Common myeloid progenitor, CD34-positive (primary cell): Measurements from ENCODE around the gene USH2A.

Source experiments
- CTCF ChIA-PET: fragments of 350-600 bp; sonication (Branson Sonifier 250); formaldehyde crosslinking; loops from one replicate; lab custom pipeline; 2021; ENCODE audit warnings: antibody characterized with exemption; lab: Charles Lee
- POLR2A ChIA-PET: fragments of 350-600 bp; sonication (Branson Sonifier 250); formaldehyde crosslinking; loops from one replicate; lab custom pipeline; 2021; ENCODE audit warnings: antibody characterized with exemption; lab: Charles Lee
- DNase-seq, 3 donors: peaks; one replicate each; pipeline versions ENCODE4 v3.0.0 to v3.0.0-alpha.2; 2013
- H3K27ac ChIP-seq, 2 experiments: 1 replicate in 1 of 2; 2 replicates in 1 of 2; pipeline ENCODE4 v1.7.0; 2013; ENCODE audit warnings: inconsistent platforms in 2 of 2, low read length in 2 of 2, mild to moderate bottlenecking in 2 of 2, low read depth in 1 of 2, moderate library complexity in 1 of 2; ENCODE audit not compliant: severe bottlenecking in 2 of 2, insufficient read depth in 1 of 2, poor library complexity in 1 of 2
- H3K27me3 ChIP-seq, 5 experiments: replicated peaks in 2 of 5; 1 replicate in 3 of 5; 2 replicates in 2 of 5; pipeline versions ENCODE4 v1.6.1 to v1.7.0; 2013; ENCODE audit warnings: low read length in 4 of 5, mild to moderate bottlenecking in 2 of 5, moderate library complexity in 2 of 5, inconsistent platforms in 1 of 5; ENCODE audit not compliant: insufficient read depth in 5 of 5, control insufficient read depth in 4 of 5
- H3K36me3 ChIP-seq, 4 experiments: 1 replicate in 2 of 4; 2 replicates in 2 of 4; pipeline versions ENCODE4 v1.6.1 to v1.7.0; 2013; ENCODE audit warnings: low read length in 3 of 4, control low read depth in 1 of 4, mild to moderate bottlenecking in 1 of 4; ENCODE audit not compliant: control insufficient read depth in 4 of 4, insufficient read depth in 4 of 4
- H3K4me1 ChIP-seq, 4 experiments: 1 replicate in 3 of 4; 2 replicates in 1 of 4; pipeline versions ENCODE4 v1.6.1 to v1.7.1; 2013; ENCODE audit warnings: low read length in 3 of 4, mild to moderate bottlenecking in 3 of 4, control low read depth in 1 of 4, inconsistent platforms in 1 of 4, moderate library complexity in 1 of 4; ENCODE audit not compliant: control insufficient read depth in 4 of 4, insufficient read depth in 4 of 4; ENCODE audit errors: control extremely low read depth in 1 of 4
- H3K4me3 ChIP-seq, 7 experiments: 1 replicate in 4 of 7; 2 replicates in 3 of 7; pipeline versions ENCODE4 v1.5.1 to v1.7.0; 2013; ENCODE audit warnings: mild to moderate bottlenecking in 7 of 7, low read length in 6 of 7, moderate library complexity in 6 of 7, inconsistent platforms in 2 of 7, low read depth in 2 of 7, control low read depth in 1 of 7; ENCODE audit not compliant: insufficient read depth in 4 of 7, control insufficient read depth in 1 of 7; ENCODE audit errors: extremely low read depth in 1 of 7
- H3K9me3 ChIP-seq, 5 experiments: 1 replicate in 4 of 5; 2 replicates in 1 of 5; pipeline versions ENCODE4 v1.6.1 to v1.7.1; 2013; ENCODE audit warnings: low read length in 4 of 5, mild to moderate bottlenecking in 2 of 5, inconsistent platforms in 1 of 5, low read depth in 1 of 5, moderate library complexity in 1 of 5; ENCODE audit not compliant: control insufficient read depth in 4 of 5, insufficient read depth in 2 of 5; ENCODE audit errors: control extremely low read depth in 1 of 5
- WGBS: methylation state at CpG from one replicate; pipeline ENCODE4 v1.1.5; 2013; ENCODE audit not compliant: insufficient coverage; 5-methylcytosine and 5-hydroxymethylcytosine counted together

Gene USH2A

DNA sequence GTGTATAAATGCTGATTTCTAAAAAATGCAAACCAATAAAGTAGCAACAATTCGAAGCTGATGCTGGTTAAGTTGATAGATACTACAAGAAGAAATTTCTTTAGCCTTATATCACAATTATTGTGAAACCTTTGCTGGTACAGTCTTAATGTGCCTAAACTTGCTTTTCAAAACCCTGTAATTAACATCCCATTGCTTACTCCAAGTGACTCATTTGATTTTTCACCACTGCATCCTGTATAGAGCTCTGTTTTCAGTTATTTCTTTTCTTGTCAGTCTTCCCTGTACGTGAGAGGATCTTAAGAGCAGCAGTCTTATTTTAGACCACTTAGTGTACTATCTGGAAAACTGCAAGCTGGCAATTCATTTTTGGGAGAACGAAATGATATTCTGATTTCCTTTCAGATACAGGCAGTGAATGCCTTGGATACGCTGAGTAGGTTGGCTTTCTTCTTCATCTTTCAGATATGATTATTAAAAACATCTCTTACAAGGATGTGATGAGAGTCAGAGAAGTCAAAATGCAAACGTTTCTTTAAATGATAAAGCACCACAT, 645.8 kb downstream of the USH2A start:
- H3K4me3 ChIP-seq, result no peak overlapping the region
- H3K27ac ChIP-seq, result no peak overlapping the region
- no peaks in the 10 kb centered on the region for H3K27me3 ChIP-seq
- ChIA-PET POLR2A (interaction anchor here (0.6 kb wide), 1 partner anchor 49 kb away, joined by 3 read pairs; no protein-coding TSS in a partner anchor), CTCF (no interaction called here)
- no peak for DNase-seq
- H3K9me3 ChIP-seq, result peaks cover 0 to under 1% (median 0%) of the 10 kb centered on the region in 5 experiments
- WGBS, result 90% methylated on average over 2 of the region's 5 CpGs
- H3K36me3 ChIP-seq, result no peaks in the 10 kb centered on the region
- no peaks in the 10 kb centered on the region for H3K4me1 ChIP-seq

DNA sequence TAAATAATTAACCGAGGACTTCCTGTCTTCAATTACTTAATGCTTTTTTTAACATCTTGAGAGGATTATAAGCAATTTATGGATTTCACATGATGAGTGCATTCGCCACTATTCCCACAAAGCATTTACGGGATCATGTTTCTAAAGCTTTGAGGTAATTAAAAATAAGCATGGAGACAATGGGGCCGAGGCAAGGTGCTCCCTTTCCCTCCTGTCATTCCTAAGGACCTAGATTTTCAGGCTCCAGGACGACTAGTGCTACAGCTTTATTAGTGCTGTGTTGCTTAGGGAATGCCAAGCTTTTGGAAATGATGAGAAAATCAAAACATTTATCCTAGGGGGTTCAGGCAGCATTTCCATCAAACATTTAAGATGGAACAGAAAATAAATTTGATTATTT, 646.9 kb downstream of the USH2A start:
- no peak overlapping the region for H3K27ac ChIP-seq
- DNase-seq, result no peak
- no peaks in the 10 kb centered on the region for H3K27me3 ChIP-seq
- WGBS, result 79% methylated on average over 2 of the region's 5 CpGs
- H3K4me1 ChIP-seq, result no peaks in the 10 kb centered on the region
- ChIA-PET POLR2A (no interaction called here), CTCF (interaction anchor here (0.5 kb wide), 1 partner anchor 1166 kb away, joined by 3 read pairs; no protein-coding TSS in a partner anchor)
- no peak overlapping the region for H3K4me3 ChIP-seq
- H3K9me3 ChIP-seq, result peaks cover 0 to 1% (median 0%) of the 10 kb centered on the region in 5 experiments
- H3K36me3 ChIP-seq, result no peaks in the 10 kb centered on the region

- H3K4me3 ChIP-seq, result no peak overlapping the region
- no peaks in the 10 kb centered on the region for H3K36me3 ChIP-seq
- H3K27me3 ChIP-seq, result no peaks in the 10 kb centered on the region
- no peak for DNase-seq
- no peaks in the 10 kb centered on the region for H3K4me1 ChIP-seq
- CTCF ChIA-PET, result no interaction called here
- H3K27ac ChIP-seq, result no peak overlapping the region
- H3K9me3 ChIP-seq, result peaks cover 0 to 1% (median 0%) of the 10 kb centered on the region in 5 experiments
- POLR2A ChIA-PET, result no interaction called here
- WGBS, result 78% methylated on average over 1 of the region's 1 CpG
Observed at GRCh38 chr1:215772151-215772550, 651.1 kb downstream of the USH2A start.

- Histone ChIP-seq H3K27ac (no peak overlapping the region), H3K36me3 (no peaks in the 10 kb centered on the region), H3K27me3 (no peaks in the 10 kb centered on the region), H3K4me3 (no peak overlapping the region), H3K9me3 (peaks cover 0 to 1% (median 0%) of the 10 kb centered on the region in 5 experiments), H3K4me1 (no peaks in the 10 kb centered on the region)
- ChIA-PET POLR2A (no interaction called here), CTCF (no interaction called here)
- WGBS, result 100% methylated on average over 1 of the region's 4 CpGs
- DNase-seq, result no peak
Observed at GRCh38 chr1:215768303-215768702, 654.9 kb downstream of the USH2A start.

- H3K36me3 ChIP-seq, result no peaks in the 10 kb centered on the region
- H3K4me1 ChIP-seq, result no peaks in the 10 kb centered on the region
- ChIA-PET CTCF (no interaction called here), POLR2A (no interaction called here)
- no CpG with 5 or more reads among the region's 2 CpGs for WGBS
- H3K27me3 ChIP-seq, result no peaks in the 10 kb centered on the region
- H3K27ac ChIP-seq, result no peak overlapping the region
- DNase-seq, result no peak
- H3K4me3 ChIP-seq, result no peak overlapping the region
- H3K9me3 ChIP-seq, result peaks cover 0 to 1% (median 0%) of the 10 kb centered on the region in 5 experiments
Observed at GRCh38 chr1:215767761-215768160, 655.5 kb downstream of the USH2A start.

DNA sequence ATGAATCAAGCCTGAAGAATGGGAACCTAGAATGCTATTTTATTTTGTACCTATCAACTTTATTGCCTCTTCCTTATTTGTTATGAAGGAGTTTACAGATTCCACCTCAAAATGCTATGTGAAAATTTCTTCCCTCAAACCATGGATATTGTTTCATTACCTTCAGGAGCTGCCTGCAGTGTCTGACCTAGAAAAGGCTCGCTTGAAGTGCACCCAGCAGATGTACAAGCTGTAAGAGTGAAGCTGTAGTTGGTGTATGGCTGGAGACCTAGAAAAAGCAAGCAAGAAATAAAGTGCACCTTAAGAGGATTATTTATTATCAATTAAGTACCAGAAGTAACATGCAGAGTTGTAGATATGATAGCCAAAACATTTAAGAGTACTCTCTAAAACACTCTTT, 656.7 kb downstream of the USH2A start:
- ChIA-PET CTCF (no interaction called here), POLR2A (no interaction called here)
- no CpG with 5 or more reads among the region's 1 CpG for WGBS
- Histone ChIP-seq H3K4me1 (no peaks in the 10 kb centered on the region), H3K9me3 (no peaks in the 10 kb centered on the region), H3K27me3 (no peaks in the 10 kb centered on the region), H3K36me3 (no peaks in the 10 kb centered on the region), H3K27ac (no peak overlapping the region), H3K4me3 (no peak overlapping the region)
- DNase-seq, result no peak

DNA sequence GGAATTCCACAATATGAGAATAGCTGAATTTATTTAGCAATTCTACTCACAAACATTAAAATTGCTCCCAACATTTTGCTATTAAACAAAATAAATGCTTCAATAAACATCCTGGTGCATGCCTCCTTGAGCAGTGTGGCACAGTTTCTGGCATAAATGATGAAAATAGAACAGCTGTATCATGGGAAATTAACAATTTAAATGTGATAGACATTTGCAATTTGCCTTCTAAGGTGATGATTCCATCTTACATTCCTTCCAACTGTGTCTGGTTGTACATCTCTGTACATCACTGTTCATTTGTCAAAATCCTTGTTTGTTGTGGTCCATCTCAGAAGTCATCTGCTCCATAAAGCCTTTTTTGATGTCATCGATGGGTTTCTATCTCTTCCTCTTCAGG, 657.4 kb downstream of the USH2A start:
- H3K36me3 ChIP-seq, result no peaks in the 10 kb centered on the region
- ChIA-PET POLR2A (no interaction called here), CTCF (no interaction called here)
- H3K9me3 ChIP-seq, result no peaks in the 10 kb centered on the region
- H3K4me1 ChIP-seq, result no peaks in the 10 kb centered on the region
- no peak overlapping the region for H3K4me3 ChIP-seq
- H3K27ac ChIP-seq, result no peak overlapping the region
- WGBS, result 100% methylated on average over 1 of the region's 1 CpG
- H3K27me3 ChIP-seq, result no peaks in the 10 kb centered on the region
- DNase-seq, result no peak
